GM20000 (cell line): Measurements from ENCODE around the gene OSBPL2.

Experiments used
- DNase-seq: peaks from one replicate; pipeline ENCODE4 v3.0.0; 2012; ENCODE audit warnings: low spot score
- TF ChIP-seq, protein P1 (sequence below): IDR thresholded peaks from 2 replicates; pipeline ENCODE4 v1.5.1; 2012; ENCODE audit warnings: mild to moderate bottlenecking, control low read depth; ENCODE audit errors: extremely low read depth, missing control alignments

OSBPL2 gene

DNA sequence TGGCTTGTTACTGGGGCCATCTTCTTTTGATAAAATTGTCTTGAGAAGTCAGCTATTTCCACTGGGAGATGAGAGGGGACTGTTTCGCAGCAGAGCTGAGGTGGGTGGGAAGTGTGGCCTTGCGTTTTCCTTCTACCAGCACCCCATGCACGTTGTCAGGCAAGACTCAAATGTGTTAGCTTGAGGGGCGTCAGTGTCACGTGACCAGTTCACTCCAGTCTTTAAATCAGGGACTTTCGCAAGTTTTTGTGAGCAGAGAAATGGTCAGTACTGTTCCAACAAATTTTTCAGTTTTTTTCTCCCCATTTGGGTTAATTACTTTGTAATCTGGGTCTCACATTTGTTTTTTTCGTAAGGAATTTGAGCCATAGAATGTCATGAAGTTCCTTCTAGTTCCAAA lies 43.8 kb downstream of the OSBPL2 start:
- no peak for DNase-seq
- TF ChIP-seq, protein P1, sequence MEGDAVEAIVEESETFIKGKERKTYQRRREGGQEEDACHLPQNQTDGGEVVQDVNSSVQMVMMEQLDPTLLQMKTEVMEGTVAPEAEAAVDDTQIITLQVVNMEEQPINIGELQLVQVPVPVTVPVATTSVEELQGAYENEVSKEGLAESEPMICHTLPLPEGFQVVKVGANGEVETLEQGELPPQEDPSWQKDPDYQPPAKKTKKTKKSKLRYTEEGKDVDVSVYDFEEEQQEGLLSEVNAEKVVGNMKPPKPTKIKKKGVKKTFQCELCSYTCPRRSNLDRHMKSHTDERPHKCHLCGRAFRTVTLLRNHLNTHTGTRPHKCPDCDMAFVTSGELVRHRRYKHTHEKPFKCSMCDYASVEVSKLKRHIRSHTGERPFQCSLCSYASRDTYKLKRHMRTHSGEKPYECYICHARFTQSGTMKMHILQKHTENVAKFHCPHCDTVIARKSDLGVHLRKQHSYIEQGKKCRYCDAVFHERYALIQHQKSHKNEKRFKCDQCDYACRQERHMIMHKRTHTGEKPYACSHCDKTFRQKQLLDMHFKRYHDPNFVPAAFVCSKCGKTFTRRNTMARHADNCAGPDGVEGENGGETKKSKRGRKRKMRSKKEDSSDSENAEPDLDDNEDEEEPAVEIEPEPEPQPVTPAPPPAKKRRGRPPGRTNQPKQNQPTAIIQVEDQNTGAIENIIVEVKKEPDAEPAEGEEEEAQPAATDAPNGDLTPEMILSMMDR = no peak

- DNase-seq = no peak
- TF ChIP-seq, protein P1 = no peak
These were observed 44.7 kb downstream of the OSBPL2 start for GRCh38 chr20:62282877-62283503.

GRCh38 chr20:62284448-62284847 lies 46.1 kb downstream of the OSBPL2 start:
- DNase-seq = no peak

GRCh38 chr20:62285151-62285550 lies 46.8 kb downstream of the OSBPL2 start:
- TF ChIP-seq, protein P1 = no peak
- no peak for DNase-seq

More at GRCh38 chr20:62284448-62284847, 46.1 kb downstream of the OSBPL2 start:
- TF ChIP-seq, protein P1 = no peak

DNA sequence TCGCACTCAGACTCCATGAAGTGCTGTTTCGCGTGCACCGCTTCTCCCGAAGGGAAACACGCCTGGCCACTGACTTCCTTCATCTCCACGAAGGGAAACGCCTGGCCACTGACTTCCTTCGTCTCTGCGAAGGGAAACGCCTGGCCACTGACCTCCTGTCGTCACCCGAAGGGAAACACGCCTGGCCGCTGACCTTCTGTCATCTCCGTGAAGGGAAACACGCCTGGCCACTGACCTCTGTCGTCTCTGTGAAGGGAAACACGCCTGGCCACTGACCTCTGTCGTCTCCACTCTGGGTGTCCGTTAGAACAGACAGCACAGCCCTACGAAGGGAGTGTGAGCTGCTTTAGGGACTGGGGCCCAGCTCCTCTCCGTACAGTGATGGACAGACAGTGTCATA lies 47.4 kb downstream of the OSBPL2 start:
- DNase-seq = no peak
- TF ChIP-seq, protein P1 = no peak

- TF ChIP-seq, protein P1 = no peak
- DNase-seq = no peak
These were observed 48.3 kb downstream of the OSBPL2 start for GRCh38 chr20:62286493-62287064.

DNA sequence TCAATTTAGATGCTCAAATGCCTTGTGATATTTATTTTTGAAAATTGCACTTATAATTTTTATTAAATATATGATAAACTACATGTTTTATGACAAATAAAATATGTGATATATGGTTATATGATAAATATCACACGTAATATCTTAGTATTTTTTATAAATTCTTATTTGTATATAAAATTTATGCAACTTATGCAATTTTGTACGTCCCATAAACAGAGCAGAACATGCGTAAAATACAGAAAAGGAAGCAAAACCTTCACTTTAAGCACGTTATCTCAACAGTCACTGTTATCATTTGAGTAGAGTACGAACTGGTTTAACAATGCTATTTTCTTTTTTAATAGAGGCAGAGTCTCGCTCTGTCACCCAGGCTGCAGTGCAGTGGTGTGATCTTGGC lies 48.8 kb downstream of the OSBPL2 start:
- no peak for DNase-seq
- TF ChIP-seq, protein P1 = no peak
